HG02852 (cell line): Measurements from ENCODE around the gene RBFOX1.

Source experiments
- ATAC-seq: cut with Tn5 transposase; IDR thresholded peaks from one replicate; pipeline ENCODE4 v1.9.1; 2021; ENCODE audit warnings: mild to moderate bottlenecking, moderate library complexity; ENCODE audit not compliant: unreplicated experiment

Gene RBFOX1

GRCh38 chr16:7372095-7372494 is 39.5 kb downstream of the RBFOX1 start:
- ATAC-seq: no peak

GRCh38 chr16:7373776-7374175 is 41.1 kb downstream of the RBFOX1 start:
- ATAC-seq: no peak

GRCh38 chr16:7374614-7375174 is 42.0 kb downstream of the RBFOX1 start:
- ATAC-seq: no peak

- ATAC-seq: no peak
These were observed 43.6 kb downstream of the RBFOX1 start for GRCh38 chr16:7376227-7376626.

- no peak for ATAC-seq
These were observed 44.6 kb downstream of the RBFOX1 start for GRCh38 chr16:7377231-7377630.

DNA sequence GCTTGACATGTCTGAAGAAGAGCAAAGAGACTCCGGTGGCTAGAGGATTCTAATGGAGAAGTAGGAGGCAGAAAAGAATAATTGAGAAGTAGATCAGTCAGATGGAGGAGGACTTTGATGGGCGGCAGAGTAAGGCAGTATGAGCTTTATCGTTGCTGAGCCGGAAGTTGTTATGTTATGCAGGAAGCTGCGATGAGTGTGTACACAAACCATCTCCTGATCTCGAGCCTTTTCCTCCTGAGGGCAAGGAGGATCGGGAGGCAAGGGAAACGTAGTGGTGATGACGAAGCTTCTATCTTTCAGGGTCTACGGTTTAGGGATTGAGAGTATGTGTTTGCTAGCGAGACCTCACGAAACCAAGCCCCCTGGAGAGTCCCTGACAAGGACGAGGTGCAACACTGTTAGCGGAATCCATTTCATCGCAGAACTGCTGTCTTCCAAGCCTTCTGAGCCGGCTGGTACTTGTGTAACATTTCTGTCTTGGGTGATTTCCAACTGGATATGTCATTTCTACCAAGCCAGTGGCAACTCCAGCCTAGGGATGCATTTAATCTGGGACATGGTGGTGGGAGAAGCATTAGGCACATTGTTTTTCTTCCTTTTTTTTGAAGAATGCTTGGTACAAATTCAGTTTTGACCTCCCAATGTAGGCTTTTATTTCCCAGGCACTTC is 45.5 kb downstream of the RBFOX1 start:
- ATAC-seq: no peak

- no peak for ATAC-seq
These were observed 47.8 kb downstream of the RBFOX1 start for GRCh38 chr16:7380441-7380840.

DNA sequence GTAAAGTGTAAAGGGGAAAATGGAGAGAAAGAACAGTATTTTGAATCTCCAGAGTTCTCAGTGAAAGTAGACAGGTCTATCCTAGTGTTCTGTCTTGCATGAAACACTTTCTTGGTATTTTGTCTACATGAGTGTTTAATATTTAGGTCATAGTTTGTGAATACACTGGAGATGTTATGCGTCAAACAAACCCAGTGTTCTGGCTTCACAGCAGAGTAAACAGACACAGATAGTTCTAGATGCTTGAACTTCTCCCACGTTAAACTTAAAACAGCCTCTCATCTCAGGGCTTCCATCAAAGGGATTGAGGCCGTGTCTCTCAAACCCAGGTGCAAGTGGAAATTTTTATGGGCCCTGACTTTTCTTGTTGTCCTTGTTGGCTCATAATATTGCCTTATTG is 48.3 kb downstream of the RBFOX1 start:
- no peak for ATAC-seq

DNA sequence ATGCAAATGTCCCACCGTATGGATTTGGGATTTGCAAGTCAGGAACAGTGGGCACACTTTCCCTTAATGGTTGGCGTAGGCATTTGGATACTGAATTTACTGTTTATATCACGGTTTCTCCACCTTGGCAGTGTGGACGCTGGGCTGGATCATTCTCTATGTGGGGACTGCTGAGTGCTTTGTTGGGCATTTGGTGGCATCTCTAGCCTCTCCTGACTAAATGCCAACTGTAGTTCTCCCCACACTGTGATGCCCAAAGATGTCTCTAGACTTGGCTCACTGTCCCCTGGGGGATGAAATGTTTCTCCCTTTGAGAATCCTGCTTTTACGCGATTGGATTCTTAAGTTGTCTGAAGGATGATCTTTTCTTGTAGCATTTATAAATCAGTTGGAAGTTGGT is 49.0 kb downstream of the RBFOX1 start:
- ATAC-seq: no peak

DNA sequence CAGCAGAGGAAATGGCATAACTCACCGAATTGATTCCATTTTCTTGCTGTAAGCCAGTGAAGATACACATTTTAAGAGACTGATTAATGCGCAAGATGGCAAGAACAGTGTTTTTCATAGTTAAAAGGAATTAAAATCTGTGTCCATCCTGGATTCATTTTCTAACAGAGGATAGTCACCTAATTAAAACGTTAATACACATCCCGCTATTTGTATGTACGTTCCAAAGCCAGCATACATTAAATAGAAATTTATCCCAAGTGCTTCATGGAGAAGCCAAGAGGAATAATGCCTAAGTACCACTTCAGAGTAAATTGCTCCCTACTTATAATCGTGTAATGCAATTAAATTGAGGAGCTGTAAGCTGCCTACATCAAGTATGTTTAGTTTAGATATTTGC is 49.9 kb downstream of the RBFOX1 start:
- no peak for ATAC-seq

DNA sequence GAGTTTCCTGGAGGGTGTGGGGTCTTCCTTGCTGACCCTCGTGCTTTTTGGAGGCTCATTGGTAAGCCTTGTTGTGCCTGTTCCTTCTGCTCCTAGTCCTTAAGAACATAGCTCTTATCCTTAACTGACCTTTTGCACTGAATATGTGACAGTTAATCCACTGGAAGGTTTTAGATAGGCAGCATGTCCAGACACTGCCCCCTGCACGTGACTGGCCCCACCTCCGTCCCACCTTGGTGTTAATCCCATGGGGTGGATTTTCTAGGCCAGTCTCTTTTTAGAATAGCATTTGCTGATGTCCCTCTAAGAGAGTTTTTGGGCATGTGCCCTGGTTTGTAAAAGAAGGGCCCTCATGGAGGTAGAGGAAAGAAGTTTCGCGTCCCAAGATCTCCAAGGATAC is 58.3 kb downstream of the RBFOX1 start:
- ATAC-seq: no peak

GRCh38 chr16:7391694-7392093 is 59.0 kb downstream of the RBFOX1 start:
- no peak for ATAC-seq

DNA sequence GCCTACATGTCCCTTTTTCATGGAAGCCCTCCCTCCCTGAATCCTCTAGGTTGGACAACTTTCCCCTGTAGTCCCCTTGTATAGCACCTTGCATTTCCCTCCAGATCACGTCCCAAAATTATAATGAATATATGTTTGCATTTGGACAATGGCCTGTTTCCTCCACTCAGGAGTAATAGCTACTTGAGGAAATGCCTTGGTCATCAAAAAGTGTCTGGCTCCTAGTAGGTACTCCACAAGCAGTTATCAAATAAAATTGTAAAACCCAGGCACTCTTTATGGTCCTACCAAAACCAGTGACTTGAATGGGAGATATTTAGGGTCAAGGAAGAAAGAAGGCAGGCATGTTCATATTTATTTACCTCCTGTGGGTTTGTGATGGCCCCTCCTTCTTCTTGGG is 59.6 kb downstream of the RBFOX1 start:
- no peak for ATAC-seq

DNA sequence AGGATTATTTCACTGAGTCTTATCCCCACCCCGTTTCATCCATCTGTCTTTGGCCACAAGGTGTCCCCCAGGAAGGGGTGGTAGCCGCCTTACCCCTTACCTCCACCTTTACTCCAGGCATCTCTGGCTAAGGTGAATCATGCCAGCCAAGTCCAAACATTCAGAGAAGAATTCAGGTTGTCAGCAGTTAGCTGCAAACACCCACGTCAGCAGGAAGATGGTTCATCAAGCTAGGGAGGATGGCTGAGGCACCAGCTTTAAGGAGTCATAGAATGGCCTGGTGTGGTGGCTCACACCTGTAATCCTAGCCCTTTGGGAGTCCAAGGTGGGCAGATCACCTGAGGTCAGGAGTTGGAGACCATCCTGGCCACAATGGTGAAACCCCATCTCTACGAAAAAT is 61.0 kb downstream of the RBFOX1 start:
- no peak for ATAC-seq

DNA sequence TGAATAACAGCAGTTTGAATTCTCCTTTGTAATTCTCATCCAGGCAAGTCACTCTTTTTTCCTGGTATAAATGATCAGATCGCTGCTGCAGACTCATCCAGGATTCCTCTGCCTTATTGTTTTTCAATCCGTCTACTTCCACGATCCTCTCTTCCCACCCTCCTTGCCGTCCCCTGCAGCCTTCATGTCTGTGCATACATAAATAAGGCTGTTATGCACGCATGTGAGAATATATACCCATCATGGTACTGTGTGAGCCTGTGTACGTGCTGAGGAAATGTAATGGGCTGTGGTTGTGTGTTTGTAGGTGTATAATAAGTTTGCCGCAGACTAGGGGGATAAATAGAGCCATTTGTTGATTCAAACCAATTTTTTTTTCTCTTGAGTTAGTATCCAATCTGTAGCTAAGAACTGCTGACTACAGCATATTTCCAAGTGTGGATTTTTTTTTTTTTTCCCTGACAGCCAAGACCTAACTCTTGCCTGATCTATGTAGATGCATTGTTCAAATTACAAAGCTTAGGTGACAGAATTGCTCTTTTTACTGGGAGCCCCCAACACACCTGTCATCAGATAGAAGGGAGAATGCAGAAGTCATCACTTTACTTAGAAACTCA is 62.2 kb downstream of the RBFOX1 start:
- ATAC-seq: no peak

DNA sequence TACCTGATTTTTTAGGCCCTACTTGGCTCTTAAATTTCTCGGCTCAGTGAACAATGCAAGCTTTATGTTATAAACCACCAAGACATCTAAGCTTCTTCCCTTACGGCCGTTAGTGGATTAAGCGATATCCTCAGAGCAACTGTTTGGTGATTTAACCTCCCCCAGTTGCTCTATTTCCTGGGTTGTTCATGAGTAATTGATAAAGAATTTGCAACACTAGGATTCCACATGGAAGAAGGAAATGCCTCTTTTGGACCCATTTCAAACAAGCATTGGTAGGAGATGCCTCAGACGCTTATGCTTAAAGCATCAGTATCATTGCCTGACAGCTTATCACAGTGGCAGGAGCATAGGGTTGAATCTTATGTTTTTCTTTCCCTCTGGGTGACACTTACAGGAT is 65.3 kb downstream of the RBFOX1 start:
- ATAC-seq: no peak

GRCh38 chr16:7398536-7398935 is 65.9 kb downstream of the RBFOX1 start:
- ATAC-seq: no peak

DNA sequence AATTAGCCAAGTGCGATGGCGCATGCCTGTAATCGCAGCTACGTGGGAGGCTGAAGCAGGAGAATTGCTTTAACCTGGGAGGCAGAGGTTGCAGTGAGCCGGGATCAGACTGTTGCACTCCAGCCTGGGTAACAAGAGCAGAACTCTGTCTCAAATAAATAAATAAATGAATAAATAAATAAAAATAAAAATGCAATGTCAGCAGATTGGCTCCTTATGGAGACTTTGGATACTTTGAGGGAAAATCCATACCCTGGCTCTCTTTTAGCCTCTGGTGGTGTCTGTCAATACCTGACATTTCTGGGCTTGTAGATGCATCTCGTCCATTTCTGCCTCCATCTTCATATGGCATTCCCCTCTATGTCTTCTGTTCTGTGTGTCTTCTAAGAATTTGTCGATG is 66.7 kb downstream of the RBFOX1 start:
- no peak for ATAC-seq

DNA sequence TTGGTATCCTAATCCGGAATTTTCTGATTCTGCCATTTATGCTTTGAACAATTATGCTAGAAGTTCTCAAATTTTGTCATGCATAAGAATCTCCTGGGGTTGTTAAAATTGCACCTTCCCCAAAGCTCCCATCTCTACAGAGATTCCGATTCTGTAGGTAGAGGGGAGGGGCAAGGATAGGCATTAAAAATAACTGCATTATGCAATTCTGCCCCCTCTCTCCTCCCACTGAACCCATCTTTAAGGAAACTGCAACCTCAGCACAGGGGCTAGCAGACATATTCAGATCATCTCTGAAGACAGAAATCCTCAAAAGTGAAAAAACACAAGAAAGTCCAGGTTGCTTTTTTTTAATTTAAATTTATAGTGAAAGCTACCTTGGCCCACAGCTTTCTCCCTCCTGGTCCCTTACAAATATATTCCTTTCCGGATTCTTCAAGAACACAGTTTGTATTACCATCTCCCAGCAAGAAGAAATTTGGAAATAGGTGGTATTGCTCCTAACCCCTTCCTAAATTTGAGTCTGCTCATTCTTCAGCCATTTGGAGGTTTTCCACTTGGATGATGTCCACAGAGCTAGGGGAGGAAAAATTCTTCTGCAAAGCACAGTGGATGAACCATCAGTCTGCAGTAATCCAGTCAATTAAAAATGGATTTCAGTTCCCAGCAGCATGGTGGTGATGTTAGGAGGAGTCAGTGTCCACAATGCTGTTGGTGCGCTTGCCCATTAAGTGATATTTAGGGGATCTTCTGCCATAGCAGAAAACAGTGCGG is 67.7 kb downstream of the RBFOX1 start:
- ATAC-seq: no peak

DNA sequence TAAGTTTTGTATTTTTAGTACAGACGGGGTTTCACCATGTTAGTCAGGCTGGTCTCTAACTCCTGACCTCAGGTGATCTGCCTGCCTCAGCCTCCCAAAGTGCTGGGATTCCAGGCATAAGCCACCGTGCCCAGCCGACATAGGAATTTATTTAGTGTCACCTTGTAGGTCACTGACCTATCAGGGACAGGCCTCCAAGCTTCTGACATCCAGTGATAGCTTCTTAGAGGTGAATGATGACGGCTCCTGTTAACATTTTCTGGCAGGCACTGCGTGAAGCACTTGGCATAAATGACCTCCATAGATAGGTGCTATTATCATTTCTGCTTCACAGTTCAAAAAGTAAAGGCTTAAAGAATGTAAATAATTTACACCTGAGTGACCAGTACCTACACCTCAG is 71.6 kb downstream of the RBFOX1 start:
- no peak for ATAC-seq

DNA sequence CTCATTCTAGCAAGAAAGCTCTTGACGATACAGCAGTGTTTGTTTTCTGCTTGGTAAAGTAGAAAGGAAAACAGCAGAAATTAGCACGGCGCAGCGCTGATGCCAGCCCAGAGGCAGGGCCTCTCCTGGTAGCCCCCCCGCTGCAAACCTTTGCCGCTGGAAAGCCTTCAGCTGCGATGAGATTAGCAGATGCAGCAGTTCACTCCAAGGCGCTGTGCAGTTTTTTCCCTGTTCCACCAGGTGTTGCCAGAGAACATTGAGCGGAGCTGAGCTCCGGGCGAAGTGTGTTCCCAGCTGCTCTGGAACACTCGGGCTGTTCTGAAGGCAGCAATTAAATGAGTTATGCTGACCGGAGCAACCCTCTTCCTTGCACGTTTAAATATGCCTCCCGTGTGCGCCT is 72.5 kb downstream of the RBFOX1 start:
- no peak for ATAC-seq
